H1 (cell line): ENCODE measurements around the gene ZNF599. TPM values are rescaled to one million over a fixed set of nuclear protein-coding genes. Genes with fewer than 3 reads are reported as not detected.

ENCODE experiments used
- ATF2 ChIP-seq: IDR thresholded peaks from 2 replicates; pipeline ENCODE4 v1.6.1; 2012; ENCODE audit warnings: low read length, inconsistent platforms
- polyA plus RNA-seq, 7 experiments: library from polyadenylated mRNA; depleted of rRNA in 3 of 7; stranded (reverse) in 5 of 7; unstranded in 2 of 7; fragments of >200 nt in 5 of 7; fragments of 200-250 nt in 2 of 7; gene quantifications; 1 replicate in 5 of 7; 2 replicates in 1 of 7; 4 replicates in 1 of 7; pipeline versions ENCODE4 v1.2.1 to v1.2.3, GENCODE V29; 2011 to 2013; ENCODE audit warnings: missing spikeins in 2 of 7, mixed read lengths in 2 of 7
- total RNA-seq: library from RNA; stranded (reverse); fragmentation: NEBNext Ultra II Directional; extraction: Animal tissue kit (Norgen Biotek cat#: 25700); gene quantifications from 2 replicates; pipeline ENCODE4 v1.2.1, GENCODE V29; 2021

ZNF599 gene
- total and polyA plus RNA-seq, 2 of the 8 experiments (the other 6 are each of a cell fraction or from before 2014, with no cell fraction given) = 4.8 to 5.4 TPM

GRCh38 chr19:34779652-34780051 lies 6.6 kb upstream of the ZNF599 start (continued):
- TF ChIP-seq ATF2 = no peak
